GM23338 (cell line): ENCODE results near the gene WIF1.

Source experiments
- CREB1 ChIP-seq: fragments of 250-450 bp; sonication (Bioruptor Pico); IDR thresholded peaks from 2 replicates; pipeline ENCODE4 v1.5.0; 2020; ENCODE audit warnings: low read depth, mild to moderate bottlenecking, moderate library complexity
- CTCF ChIP-seq, 2 experiments: fragments of 200-600 bp in 1 of 2; sonication (generic) in 1 of 2; conservative IDR thresholded peaks; 2 replicates each; pipeline versions ENCODE4 v1.5.1 to v1.6.1; 2016 to 2017; ENCODE audit warnings: antibody characterized with exemption in 2 of 2, low read depth in 2 of 2, mild to moderate bottlenecking in 2 of 2, moderate library complexity in 1 of 2
- EZH2 ChIP-seq: fragments of 200-600 bp; sonication (generic); IDR thresholded peaks from one replicate; pipeline ENCODE4 v1.8.0; 2017; ENCODE audit warnings: antibody characterized with exemption, mild to moderate bottlenecking, low read depth; ENCODE audit not compliant: unreplicated experiment
- JUNB ChIP-seq: IDR thresholded peaks from one replicate; pipeline ENCODE4 v1.6.1; 2016; ENCODE audit warnings: antibody characterized with exemption; ENCODE audit not compliant: unreplicated experiment
- POLR2AphosphoS5 ChIP-seq: IDR thresholded peaks from 2 replicates; pipeline ENCODE4 v1.6.1; 2016; ENCODE audit warnings: antibody characterized with exemption, low read depth
- REST ChIP-seq: IDR thresholded peaks from one replicate; pipeline ENCODE4 v1.6.1; 2018; ENCODE audit warnings: antibody characterized with exemption; ENCODE audit not compliant: unreplicated experiment
- STAT1 ChIP-seq: IDR thresholded peaks from one replicate; pipeline ENCODE4 v1.6.1; 2016; ENCODE audit warnings: antibody characterized with exemption; ENCODE audit not compliant: unreplicated experiment
- ZNF331 ChIP-seq: fragments of 250-450 bp; sonication (Bioruptor Pico); IDR thresholded peaks from 2 replicates; pipeline ENCODE4 v1.5.0; 2020; ENCODE audit warnings: low read depth, mild to moderate bottlenecking, moderate library complexity

GRCh38 chr12:65139389-65139788 is 18.3 kb upstream of the WIF1 start:
- TF ChIP-seq CTCF (conservative IDR thresholded peaks at IDR 0.05; ENCODE audit: low read depth in 2 of 2) (no peak), REST (no peak), EZH2 (no peak), CREB1 (CRISPR knock-in tag) (no peak), POLR2AphosphoS5 (no peak), STAT1 (no peak), JUNB (no peak), ZNF331 (CRISPR knock-in tag) (no peak)
